Endothelial cell of umbilical vein (primary cell): ENCODE data around the gene PLSCR1.

Experiments
- EZH2 ChIP-seq: IDR thresholded peaks from 2 replicates; pipeline ENCODE4 v1.6.1; 2012; ENCODE audit warnings: borderline replicate concordance, low read depth, mild to moderate bottlenecking, moderate library complexity, low read length, inconsistent platforms; ENCODE audit not compliant: severe bottlenecking
- TF ChIP-seq, protein P1 (sequence below), 2 donors: IDR thresholded peaks; 1 replicate in 1 of 2; 2 replicates in 1 of 2; pipeline ENCODE4 v1.5.1; 2011; ENCODE audit warnings: low read length in 2 of 2, mild to moderate bottlenecking in 2 of 2, moderate library complexity in 2 of 2, control low read depth in 1 of 2, inconsistent platforms in 1 of 2, low read depth in 1 of 2; ENCODE audit not compliant: insufficient read depth in 1 of 2; ENCODE audit errors: extremely low read depth in 1 of 2

GRCh38 chr3:146473726-146474125, 70.7 kb downstream of the PLSCR1 start:
- TF ChIP-seq, protein P1, sequence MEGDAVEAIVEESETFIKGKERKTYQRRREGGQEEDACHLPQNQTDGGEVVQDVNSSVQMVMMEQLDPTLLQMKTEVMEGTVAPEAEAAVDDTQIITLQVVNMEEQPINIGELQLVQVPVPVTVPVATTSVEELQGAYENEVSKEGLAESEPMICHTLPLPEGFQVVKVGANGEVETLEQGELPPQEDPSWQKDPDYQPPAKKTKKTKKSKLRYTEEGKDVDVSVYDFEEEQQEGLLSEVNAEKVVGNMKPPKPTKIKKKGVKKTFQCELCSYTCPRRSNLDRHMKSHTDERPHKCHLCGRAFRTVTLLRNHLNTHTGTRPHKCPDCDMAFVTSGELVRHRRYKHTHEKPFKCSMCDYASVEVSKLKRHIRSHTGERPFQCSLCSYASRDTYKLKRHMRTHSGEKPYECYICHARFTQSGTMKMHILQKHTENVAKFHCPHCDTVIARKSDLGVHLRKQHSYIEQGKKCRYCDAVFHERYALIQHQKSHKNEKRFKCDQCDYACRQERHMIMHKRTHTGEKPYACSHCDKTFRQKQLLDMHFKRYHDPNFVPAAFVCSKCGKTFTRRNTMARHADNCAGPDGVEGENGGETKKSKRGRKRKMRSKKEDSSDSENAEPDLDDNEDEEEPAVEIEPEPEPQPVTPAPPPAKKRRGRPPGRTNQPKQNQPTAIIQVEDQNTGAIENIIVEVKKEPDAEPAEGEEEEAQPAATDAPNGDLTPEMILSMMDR (IDR thresholded peaks at IDR 0.05; ENCODE audit: extremely low read depth in 1 of 2, insufficient read depth in 1 of 2, low read depth in 1 of 2, low read length in 2 of 2), result no peak
- TF ChIP-seq EZH2, result no peak
